ENCODE results near the gene TMEM175.

DNA sequence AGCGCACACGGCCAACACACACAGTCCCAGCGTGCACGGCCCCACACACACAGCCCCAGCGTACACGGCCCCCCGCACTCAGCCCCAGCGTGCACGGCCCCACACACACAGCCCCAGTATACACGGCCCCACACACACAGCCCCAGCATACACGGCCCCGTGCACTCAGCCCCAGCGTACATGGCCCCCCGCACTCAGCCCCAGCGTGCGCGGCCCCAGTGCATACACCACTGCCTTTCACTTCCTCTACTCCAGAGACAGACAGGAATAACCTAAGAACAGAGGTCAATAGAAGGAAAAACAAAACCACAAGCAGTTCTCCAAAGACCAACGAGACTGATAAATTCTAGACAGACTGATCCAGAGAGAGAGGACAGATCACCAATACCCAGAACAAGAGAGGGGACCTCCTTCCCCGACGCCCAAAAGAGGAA lies 17.2 kb upstream of the TMEM175 start:
- TF ChIP-seq POLR2A (IDR thresholded peaks at IDR 0.05) (no peak), EP300 (IDR thresholded peaks at IDR 0.05) (no peak)

All from tibial nerve (tissue), 3 donors.